Liver (tissue), 9 donors: ENCODE measurements around the gene CAPZB. TPM values are rescaled to one million over a fixed set of nuclear protein-coding genes. Genes with fewer than 3 reads are reported as not detected.

Source experiments
- DNase-seq: peaks from one replicate; pipeline ENCODE4 v3.0.0-alpha.2; 2017; ENCODE audit warnings: low spot score
- H3K27ac ChIP-seq, 2 donors: one replicate each; pipeline ENCODE4 v1.7.0; 2013; ENCODE audit warnings: inconsistent platforms in 2 of 2, low read length in 2 of 2, control low read depth in 1 of 2, low read depth in 1 of 2, mild to moderate bottlenecking in 1 of 2
- H3K27me3 ChIP-seq, 4 donors: one replicate each; pipeline versions ENCODE4 v1.6.1 to v1.7.0; 2013; ENCODE audit warnings: low read length in 3 of 4, inconsistent platforms in 1 of 4, mild to moderate bottlenecking in 1 of 4, moderate library complexity in 1 of 4; ENCODE audit not compliant: control insufficient read depth in 4 of 4, insufficient read depth in 4 of 4
- H3K36me3 ChIP-seq, 4 donors: one replicate each; pipeline versions ENCODE4 v1.6.1 to v1.7.0; 2013; ENCODE audit warnings: low read length in 3 of 4, mild to moderate bottlenecking in 3 of 4, low read depth in 1 of 4, moderate library complexity in 1 of 4; ENCODE audit not compliant: control insufficient read depth in 4 of 4, insufficient read depth in 3 of 4
- H3K4me1 ChIP-seq, 4 donors: one replicate each; pipeline versions ENCODE4 v1.6.1 to v1.7.0; 2013; ENCODE audit warnings: low read length in 3 of 4, mild to moderate bottlenecking in 3 of 4, moderate library complexity in 1 of 4; ENCODE audit not compliant: control insufficient read depth in 4 of 4, insufficient read depth in 4 of 4
- H3K4me3 ChIP-seq, 3 donors: one replicate each; pipeline versions ENCODE4 v1.6.1 to v1.7.0; 2013; ENCODE audit warnings: low read length in 3 of 3, control low read depth in 1 of 3, low read depth in 1 of 3, mild to moderate bottlenecking in 1 of 3
- H3K9ac ChIP-seq, 2 donors: one replicate each; pipeline ENCODE4 v1.7.0; 2013; ENCODE audit warnings: low read length in 2 of 2, mild to moderate bottlenecking in 2 of 2, moderate library complexity in 2 of 2, control low read depth in 1 of 2, low read depth in 1 of 2
- H3K9me3 ChIP-seq, 4 donors: one replicate each; pipeline versions ENCODE4 v1.6.1 to v1.7.0; 2013; ENCODE audit warnings: low read length in 3 of 4; ENCODE audit not compliant: control insufficient read depth in 4 of 4
- ATF3 ChIP-seq: IDR thresholded peaks from 2 replicates; pipeline ENCODE4 v1.6.1; 2016; ENCODE audit warnings: antibody characterized with exemption
- CTCF ChIP-seq: fragments of 150-350 bp; IDR thresholded peaks from 2 replicates; pipeline ENCODE4 v1.5.1; 2017; ENCODE audit warnings: improper control_type of control experiment, low read depth, low read length; ENCODE audit not compliant: missing input control
- EGR1 ChIP-seq, 2 donors: IDR thresholded peaks; 2 replicates each; pipeline ENCODE4 v1.6.1; 2016 to 2018; ENCODE audit warnings: antibody characterized with exemption in 2 of 2, low read depth in 2 of 2
- FOXA1 ChIP-seq: IDR thresholded peaks from 2 replicates; pipeline ENCODE4 v1.6.1; 2016; ENCODE audit warnings: antibody characterized with exemption
- FOXA2 ChIP-seq: IDR thresholded peaks from 2 replicates; pipeline ENCODE4 v1.6.1; 2016; ENCODE audit warnings: antibody characterized with exemption
- GABPA ChIP-seq, 2 donors: IDR thresholded peaks in 1 of 2; conservative IDR thresholded peaks in 1 of 2; 2 replicates each; pipeline ENCODE4 v1.6.1; 2016; ENCODE audit warnings: antibody characterized with exemption in 2 of 2, mild to moderate bottlenecking in 1 of 2, moderate library complexity in 1 of 2
- HNF4A ChIP-seq, 2 donors: conservative IDR thresholded peaks; 2 replicates each; pipeline ENCODE4 v1.6.1; 2016; ENCODE audit warnings: antibody characterized with exemption in 2 of 2, mild to moderate bottlenecking in 2 of 2
- HNF4G ChIP-seq: IDR thresholded peaks from 2 replicates; pipeline ENCODE4 v1.6.1; 2016; ENCODE audit warnings: antibody characterized with exemption
- JUND ChIP-seq, 2 donors: IDR thresholded peaks; 2 replicates each; pipeline ENCODE4 v1.6.1; 2016; ENCODE audit warnings: antibody characterized with exemption in 2 of 2
- MAX ChIP-seq: IDR thresholded peaks from 2 replicates; pipeline ENCODE4 v1.6.1; 2016; ENCODE audit warnings: antibody characterized with exemption
- NR2F2 ChIP-seq: IDR thresholded peaks from 2 replicates; pipeline ENCODE4 v1.6.1; 2016; ENCODE audit warnings: antibody characterized with exemption
- RAD21 ChIP-seq, 2 donors: IDR thresholded peaks; 2 replicates each; pipeline ENCODE4 v1.6.1; 2016; ENCODE audit warnings: antibody characterized with exemption in 2 of 2, mild to moderate bottlenecking in 2 of 2
- REST ChIP-seq: IDR thresholded peaks from 2 replicates; pipeline ENCODE4 v1.6.1; 2016; ENCODE audit warnings: antibody characterized with exemption, mild to moderate bottlenecking
- RXRA ChIP-seq, 2 donors: IDR thresholded peaks; 2 replicates each; pipeline ENCODE4 v1.6.1; 2017 to 2018; ENCODE audit warnings: antibody characterized with exemption in 2 of 2, mild to moderate bottlenecking in 1 of 2
- SP1 ChIP-seq: IDR thresholded peaks from 2 replicates; pipeline ENCODE4 v1.6.1; 2018; ENCODE audit warnings: antibody characterized with exemption, mild to moderate bottlenecking
- TAF1 ChIP-seq: conservative IDR thresholded peaks from 2 replicates; pipeline ENCODE4 v1.6.1; 2016; ENCODE audit warnings: antibody characterized with exemption, mild to moderate bottlenecking
- YY1 ChIP-seq: IDR thresholded peaks from 2 replicates; pipeline ENCODE4 v1.6.1; 2016; ENCODE audit warnings: antibody characterized with exemption, mild to moderate bottlenecking
- ZBTB33 ChIP-seq: IDR thresholded peaks from 2 replicates; pipeline ENCODE4 v1.6.1; 2016; ENCODE audit warnings: antibody characterized with exemption
- WGBS: extraction: QIAGEN DNeasy Blood & Tissue Kit; methylation state at CpG from one replicate; pipeline ENCODE4 v1.1.7; 2013; 5-methylcytosine and 5-hydroxymethylcytosine counted together
- polyA plus RNA-seq, 2 donors: library from polyadenylated mRNA; stranded (reverse) in 1 of 2; unstranded in 1 of 2; fragments of 200-250 nt in 1 of 2; fragments of >200 nt in 1 of 2; fragmentation: Nextera tagmentation in 1 of 2; extraction: Ambion mirVana in 1 of 2; gene quantifications; one replicate each; pipeline versions ENCODE4 v1.2.1 to v1.2.3, GENCODE V29; 2013 to 2015
- total RNA-seq, 2 donors: library from RNA; depleted of rRNA; stranded (reverse); fragments of >200 nt; gene quantifications; one replicate each; pipeline ENCODE4 v1.2.3, GENCODE V29; 2014
- donor health status: healthy.
- donor health status: healthy.
- donor health status: healthy.
- donor health status: healthy.
- donor health status: healthy.

The CAPZB gene
- total and polyA plus RNA-seq, 4 donors: 38.3 to 98.9 (median 51.1) TPM

- WGBS: 88% methylated on average over 11 of the region's 11 CpGs
- no peaks in the 10 kb centered on the region for H3K27me3 ChIP-seq
- H3K4me3 ChIP-seq: no peak overlapping the region
- H3K36me3 ChIP-seq: peaks cover 0 to 18% (median 11%) of the 10 kb centered on the region in 4 donors
- no peak for DNase-seq
- no peak overlapping the region for H3K9ac ChIP-seq
- H3K4me1 ChIP-seq: peaks cover 0 to 11% (median 6%) of the 10 kb centered on the region in 4 donors
- no peak overlapping the region for H3K27ac ChIP-seq
- no peaks in the 10 kb centered on the region for H3K9me3 ChIP-seq
- TF ChIP-seq CTCF (no peak), ATF3 (no peak), FOXA2 (no peak), RXRA (IDR thresholded peaks at IDR 0.05) (no peak), NR2F2 (no peak), JUND (IDR thresholded peaks at IDR 0.05) (no peak), ZBTB33 (no peak)
Measured at GRCh38 chr1:19360432-19360831, 124.9 kb downstream of the CAPZB start.

GRCh38 chr1:19360016-19360415, 125.3 kb downstream of the CAPZB start:
- Histone ChIP-seq H3K4me3 (no peak overlapping the region), H3K9me3 (no peaks in the 10 kb centered on the region), H3K4me1 (peaks cover 0 to 11% (median 6%) of the 10 kb centered on the region in 4 donors), H3K36me3 (peaks cover 0 to 20% (median 12%) of the 10 kb centered on the region in 4 donors), H3K9ac (no peak overlapping the region), H3K27me3 (no peaks in the 10 kb centered on the region), H3K27ac (no peak overlapping the region)
- DNase-seq: no peak
- WGBS: 80% methylated on average over 6 of the region's 6 CpGs
- TF ChIP-seq CTCF (no peak), RXRA (IDR thresholded peaks at IDR 0.05) (no peak), ATF3 (no peak), TAF1 (no peak), HNF4G (no peak), MAX (no peak), FOXA2 (no peak), REST (no peak), FOXA1 (no peak), ZBTB33 (no peak), HNF4A (conservative IDR thresholded peaks at IDR 0.05) (no peak), EGR1 (IDR thresholded peaks at IDR 0.05; ENCODE audit: low read depth in 2 of 2) (no peak), RAD21 (IDR thresholded peaks at IDR 0.05) (no peak), GABPA (IDR thresholded peaks at IDR 0.05 in 1 of 2, conservative IDR thresholded peaks at IDR 0.05 in 1 of 2) (no peak), JUND (IDR thresholded peaks at IDR 0.05) (no peak), SP1 (no peak), YY1 (no peak), NR2F2 (no peak)
